GM21723 (cell line): ENCODE measurements around the gene PAN2.
"Not testable (repeated sequence)": the region's sequence is repeated elsewhere in the genome, so short reads cannot be mapped to it uniquely, and the experiment has no call there.

Experiments used
- ATAC-seq: cut with Tn5 transposase; IDR thresholded peaks from one replicate; pipeline ENCODE4 v1.9.1; 2021; ENCODE audit warnings: mild to moderate bottlenecking, moderate library complexity; ENCODE audit not compliant: unreplicated experiment

The PAN2 gene

GRCh38 chr12:56342290-56342689, 8.5 kb upstream of the PAN2 start:
- not testable (repeated sequence) for ATAC-seq

- ATAC-seq, result no peak
Observed at GRCh38 chr12:56341616-56342015, 7.8 kb upstream of the PAN2 start.

GRCh38 chr12:56339158-56339422, 5.3 kb upstream of the PAN2 start:
- no peak for ATAC-seq

- ATAC-seq, result peak; percentile 37
Observed at GRCh38 chr12:56338308-56339157, 4.7 kb upstream of the PAN2 start, which contains the start of gene IL23A. Gene IL23A, plus strand, starts transcription at chr12:56338884. Its CDS starts 161 bp downstream, at chr12:56339045.

GRCh38 chr12:56337753-56338251, 4.0 kb upstream of the PAN2 start:
- ATAC-seq, result no peak

- ATAC-seq, result no peak
Observed at GRCh38 chr12:56336361-56337167, 2.8 kb upstream of the PAN2 start.

GRCh38 chr12:56335527-56335926, 1.7 kb upstream of the PAN2 start:
- ATAC-seq, result not testable (repeated sequence)

GRCh38 chr12:56334490-56334793, 642 bp upstream of the PAN2 start:
- no peak for ATAC-seq

- no peak for ATAC-seq
Observed at GRCh38 chr12:56333197-56333678, 562 bp downstream of the PAN2 start.

- ATAC-seq, result no peak
Observed at GRCh38 chr12:56332512-56333196, 1.1 kb downstream of the PAN2 start.

- ATAC-seq, result no peak
Observed at GRCh38 chr12:56330936-56331490, 2.8 kb downstream of the PAN2 start.

- ATAC-seq, result no peak
Observed at GRCh38 chr12:56326533-56326932, 7.3 kb downstream of the PAN2 start.

GRCh38 chr12:56326126-56326525, 7.7 kb downstream of the PAN2 start:
- no peak for ATAC-seq

GRCh38 chr12:56324206-56324605, 9.6 kb downstream of the PAN2 start:
- ATAC-seq, result no peak

- not testable (repeated sequence) for ATAC-seq
Observed at GRCh38 chr12:56321610-56322009, 12.2 kb downstream of the PAN2 start.

GRCh38 chr12:56321027-56321426, 12.8 kb downstream of the PAN2 start:
- no peak for ATAC-seq

- no peak for ATAC-seq
Observed at GRCh38 chr12:56317675-56318074, 16.1 kb downstream of the PAN2 start.

- peak; percentile 91 for ATAC-seq
Observed at GRCh38 chr12:56315622-56316473, 18.0 kb downstream of the PAN2 start, which contains the start of gene CNPY2. Gene CNPY2, minus strand, starts transcription at chr12:56315988. Its CDS starts 771 bp downstream, at chr12:56315217.

- no peak for ATAC-seq
Observed at GRCh38 chr12:56315249-56315621, 18.6 kb downstream of the PAN2 start.

GRCh38 chr12:56311003-56311402, 22.8 kb downstream of the PAN2 start:
- no peak for ATAC-seq
